ENCODE data around the gene ASTN2. TPM values are rescaled to one million over a fixed set of nuclear protein-coding genes. Genes with fewer than 3 reads are reported as not detected.

The ASTN2 gene
- total and polyA plus RNA-seq, 7 donors: 0.60 to 7.5 (median 2.2) TPM

- 80 to 84% methylated on average over 2 of the region's 2 CpGs for WGBS, 2 donors
- no peak overlapping the region for H3K4me3 ChIP-seq
- no peaks in the 10 kb centered on the region for H3K9me3 ChIP-seq
- intact Hi-C loops (cut with DNase I): no loop called here
- no peaks in the 10 kb centered on the region for H3K4me1 ChIP-seq
- H3K27me3 ChIP-seq: no peaks in the 10 kb centered on the region
- H3K36me3 ChIP-seq: no peaks in the 10 kb centered on the region
- DNase-seq: no peak
- no peak for TF ChIP-seq CTCF (IDR thresholded peaks at IDR 0.05)
- H3K27ac ChIP-seq: no peak overlapping the region
Observed at GRCh38 chr9:116991051-116991450, 423.8 kb downstream of the ASTN2 start.

- Histone ChIP-seq H3K4me1 (no peaks in the 10 kb centered on the region), H3K9me3 (no peaks in the 10 kb centered on the region), H3K36me3 (no peaks in the 10 kb centered on the region), H3K27ac (no peak overlapping the region), H3K27me3 (no peaks in the 10 kb centered on the region), H3K4me3 (no peak overlapping the region)
- intact Hi-C loops (cut with DNase I): no loop called here
- no peak for TF ChIP-seq EP300 (IDR thresholded peaks at IDR 0.05)
- no peak for TF ChIP-seq POLR2A (IDR thresholded peaks at IDR 0.05)
- no peak for TF ChIP-seq CTCF (IDR thresholded peaks at IDR 0.05)
- TF ChIP-seq POLR2AphosphoS5 (IDR thresholded peaks at IDR 0.05): no peak
- no peak for DNase-seq
- WGBS, 2 donors: 49 to 63% methylated on average over 1 of the region's 1 CpG
Observed at GRCh38 chr9:116990592-116990991, 424.3 kb downstream of the ASTN2 start.

- intact Hi-C loops (cut with DNase I): no loop called here
- no peak overlapping the region for H3K27ac ChIP-seq
- H3K9me3 ChIP-seq: no peaks in the 10 kb centered on the region
- no peak for DNase-seq
- TF ChIP-seq POLR2A (IDR thresholded peaks at IDR 0.05): no peak
- TF ChIP-seq CTCF (IDR thresholded peaks at IDR 0.05): no peak
- TF ChIP-seq POLR2AphosphoS5 (IDR thresholded peaks at IDR 0.05): no peak
- no peak for TF ChIP-seq EP300 (IDR thresholded peaks at IDR 0.05)
- no peaks in the 10 kb centered on the region for H3K27me3 ChIP-seq
- WGBS, 2 donors: 63 to 79% methylated on average over 5 of the region's 5 CpGs
- H3K4me3 ChIP-seq: no peak overlapping the region
- no peaks in the 10 kb centered on the region for H3K4me1 ChIP-seq
- H3K36me3 ChIP-seq: no peaks in the 10 kb centered on the region
Observed at GRCh38 chr9:116987721-116988485, 427.0 kb downstream of the ASTN2 start.

- Histone ChIP-seq H3K4me1 (no peaks in the 10 kb centered on the region), H3K27me3 (no peaks in the 10 kb centered on the region), H3K4me3 (no peak overlapping the region), H3K27ac (no peak overlapping the region), H3K36me3 (no peaks in the 10 kb centered on the region), H3K9me3 (no peaks in the 10 kb centered on the region)
- intact Hi-C loops (cut with DNase I): no loop called here
- TF ChIP-seq EP300 (IDR thresholded peaks at IDR 0.05) (no peak), POLR2A (IDR thresholded peaks at IDR 0.05) (no peak), POLR2AphosphoS5 (IDR thresholded peaks at IDR 0.05) (no peak), CTCF (IDR thresholded peaks at IDR 0.05) (no peak)
- WGBS, 2 donors: 35 to 53% methylated on average over 7 of the region's 7 CpGs
- DNase-seq: no peak
Observed at GRCh38 chr9:116986015-116986414, 428.8 kb downstream of the ASTN2 start.

GRCh38 chr9:116985596-116985995 is 429.3 kb downstream of the ASTN2 start:
- intact Hi-C loops (cut with DNase I): no loop called here
- TF ChIP-seq CTCF (IDR thresholded peaks at IDR 0.05) (no peak), POLR2AphosphoS5 (IDR thresholded peaks at IDR 0.05) (no peak), POLR2A (IDR thresholded peaks at IDR 0.05) (no peak), EP300 (IDR thresholded peaks at IDR 0.05) (no peak)
- H3K36me3 ChIP-seq: no peaks in the 10 kb centered on the region
- no peaks in the 10 kb centered on the region for H3K27me3 ChIP-seq
- no peaks in the 10 kb centered on the region for H3K9me3 ChIP-seq
- no peak overlapping the region for H3K27ac ChIP-seq
- H3K4me3 ChIP-seq: no peak overlapping the region
- H3K4me1 ChIP-seq: no peaks in the 10 kb centered on the region
- DNase-seq: no peak
- 79% methylated on average over 4 of the region's 4 CpGs for WGBS, 2 donors

Measured in sigmoid colon (tissue), 7 donors.